ENCODE results near the gene IBA57. TPM values are rescaled to one million over a fixed set of nuclear protein-coding genes. Genes with fewer than 3 reads are reported as not detected.
A peak's percentile ranks its signal among the peaks of the same experiment; 100 is the strongest.

The IBA57 gene
- total and polyA plus RNA-seq, 4 donors: 2.8 to 21.4 (median 6.9) TPM

GRCh38 chr1:228194921-228195812, 29.6 kb downstream of the IBA57 start:
- no peak for ATAC-seq (ENCODE audit: insufficient read depth, low FRiP score)

GRCh38 chr1:228197555-228198147, 32.0 kb downstream of the IBA57 start:
- WGBS, 2 donors: 95% methylated on average over 4 of the region's 4 CpGs
- H3K27me3 ChIP-seq (ENCODE audit: control insufficient read depth in 3 of 3, insufficient read depth in 3 of 3, low read length in 2 of 3): no peaks in the 10 kb centered on the region
- no peak for DNase-seq
- TF ChIP-seq CTCF (IDR thresholded peaks at IDR 0.05; ENCODE audit: control extremely low read depth, extremely low read depth): no peak
- no peak overlapping the region for H3K9ac ChIP-seq (ENCODE audit: insufficient read depth in 1 of 2, low read length in 2 of 2)
- ATAC-seq (ENCODE audit: insufficient read depth, low FRiP score): no peak
- H3K4me3 ChIP-seq: no peak overlapping the region
- H3K9me3 ChIP-seq (ENCODE audit: control insufficient read depth in 4 of 4, insufficient read depth in 3 of 4, low read length in 3 of 4): peaks cover 0 to 7% (median 6%) of the 10 kb centered on the region in 4 donors
- peak overlapping the region in 1 of 2 donors; percentile 28 for H3K27ac ChIP-seq (ENCODE audit: low read depth in 1 of 2, low read length in 1 of 2)
- peaks cover 0 to 2% (median 0%) of the 10 kb centered on the region in 4 donors for H3K36me3 ChIP-seq (ENCODE audit: control insufficient read depth in 4 of 4, insufficient read depth in 4 of 4, low read length in 4 of 4)
- H3K4me1 ChIP-seq (ENCODE audit: control insufficient read depth in 5 of 5, insufficient read depth in 5 of 5, low read length in 5 of 5): peaks cover 0 to 2% (median 0%) of the 10 kb centered on the region in 5 donors

More at GRCh38 chr1:228194921-228195812, 29.6 kb downstream of the IBA57 start:
- Histone ChIP-seq H3K4me3 (no peak overlapping the region), H3K36me3 (ENCODE audit: control insufficient read depth in 4 of 4, insufficient read depth in 4 of 4, low read length in 4 of 4) (peaks cover 0 to 2% (median 0%) of the 10 kb centered on the region in 4 donors), H3K4me1 (ENCODE audit: control insufficient read depth in 5 of 5, insufficient read depth in 5 of 5, low read length in 5 of 5) (peaks cover 0 to 6% (median 0%) of the 10 kb centered on the region in 5 donors), H3K9me3 (ENCODE audit: control insufficient read depth in 4 of 4, insufficient read depth in 3 of 4, low read length in 3 of 4) (peaks cover 0 to 7% (median 4%) of the 10 kb centered on the region in 4 donors), H3K27me3 (ENCODE audit: control insufficient read depth in 3 of 3, insufficient read depth in 3 of 3, low read length in 2 of 3) (no peaks in the 10 kb centered on the region), H3K27ac (ENCODE audit: low read depth in 1 of 2, low read length in 1 of 2) (no peak overlapping the region), H3K9ac (ENCODE audit: insufficient read depth in 1 of 2, low read length in 2 of 2) (no peak overlapping the region)
- WGBS, 2 donors: 90 to 94% methylated on average over 8 of the region's 8 CpGs
- DNase-seq: no peak
- no peak for TF ChIP-seq CTCF (IDR thresholded peaks at IDR 0.05; ENCODE audit: control extremely low read depth, extremely low read depth)

- ATAC-seq (ENCODE audit: insufficient read depth, low FRiP score) (no peak), DNase-seq (no peak)
- H3K4me3 ChIP-seq: no peak overlapping the region
- TF ChIP-seq CTCF (IDR thresholded peaks at IDR 0.05; ENCODE audit: control extremely low read depth, extremely low read depth): no peak
- H3K9me3 ChIP-seq (ENCODE audit: control insufficient read depth in 4 of 4, insufficient read depth in 3 of 4, low read length in 3 of 4): peaks cover 0 to 7% (median 6%) of the 10 kb centered on the region in 4 donors
- no peaks in the 10 kb centered on the region for H3K27me3 ChIP-seq (ENCODE audit: control insufficient read depth in 3 of 3, insufficient read depth in 3 of 3, low read length in 2 of 3)
- no peak overlapping the region for H3K27ac ChIP-seq (ENCODE audit: low read depth in 1 of 2, low read length in 1 of 2)
- peaks cover 0 to 2% (median 0%) of the 10 kb centered on the region in 4 donors for H3K36me3 ChIP-seq (ENCODE audit: control insufficient read depth in 4 of 4, insufficient read depth in 4 of 4, low read length in 4 of 4)
- no peak overlapping the region for H3K9ac ChIP-seq (ENCODE audit: insufficient read depth in 1 of 2, low read length in 2 of 2)
- H3K4me1 ChIP-seq (ENCODE audit: control insufficient read depth in 5 of 5, insufficient read depth in 5 of 5, low read length in 5 of 5): peaks cover 0 to 2% (median 0%) of the 10 kb centered on the region in 5 donors
- 71 to 72% methylated on average over 2 of the region's 2 CpGs for WGBS, 2 donors
Measured at GRCh38 chr1:228198977-228199590, 33.5 kb downstream of the IBA57 start.

Data from lung (tissue), 12 donors.